B cell (primary cell): Measurements from ENCODE around the gene LITAF.

Source experiments
- EZH2 ChIP-seq: IDR thresholded peaks from 2 replicates; pipeline ENCODE4 v1.6.1; 2012; ENCODE audit warnings: borderline replicate concordance, low read depth, mild to moderate bottlenecking, moderate library complexity, low read length; ENCODE audit not compliant: insufficient read depth, poor library complexity, severe bottlenecking
- TF ChIP-seq, protein P1 (sequence below): fragments of 200-600 bp; IDR thresholded peaks from one replicate; pipeline ENCODE4 v1.8.0; 2022; ENCODE audit warnings: antibody characterized with exemption, mild to moderate bottlenecking

DNA sequence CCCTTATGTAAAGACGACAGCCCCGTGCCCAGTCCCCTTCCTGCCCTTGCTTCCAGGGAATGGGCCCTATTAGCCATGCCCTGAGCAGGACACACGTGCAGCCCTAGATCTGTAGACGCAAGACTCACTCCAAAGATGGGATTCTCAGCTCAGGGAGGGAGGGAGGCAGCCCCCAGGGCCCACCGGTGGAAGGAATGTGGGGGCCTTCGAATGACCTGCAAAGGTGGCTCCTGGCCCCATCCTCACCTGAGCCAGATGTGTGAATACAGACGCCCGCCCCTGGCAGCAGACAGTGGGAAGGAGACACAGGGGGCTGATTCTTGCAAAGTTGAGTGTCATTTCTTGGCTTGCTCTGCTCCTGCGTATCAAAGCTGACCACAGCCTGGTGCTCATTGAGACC, 47.8 kb downstream of the LITAF start:
- TF ChIP-seq, protein P1, sequence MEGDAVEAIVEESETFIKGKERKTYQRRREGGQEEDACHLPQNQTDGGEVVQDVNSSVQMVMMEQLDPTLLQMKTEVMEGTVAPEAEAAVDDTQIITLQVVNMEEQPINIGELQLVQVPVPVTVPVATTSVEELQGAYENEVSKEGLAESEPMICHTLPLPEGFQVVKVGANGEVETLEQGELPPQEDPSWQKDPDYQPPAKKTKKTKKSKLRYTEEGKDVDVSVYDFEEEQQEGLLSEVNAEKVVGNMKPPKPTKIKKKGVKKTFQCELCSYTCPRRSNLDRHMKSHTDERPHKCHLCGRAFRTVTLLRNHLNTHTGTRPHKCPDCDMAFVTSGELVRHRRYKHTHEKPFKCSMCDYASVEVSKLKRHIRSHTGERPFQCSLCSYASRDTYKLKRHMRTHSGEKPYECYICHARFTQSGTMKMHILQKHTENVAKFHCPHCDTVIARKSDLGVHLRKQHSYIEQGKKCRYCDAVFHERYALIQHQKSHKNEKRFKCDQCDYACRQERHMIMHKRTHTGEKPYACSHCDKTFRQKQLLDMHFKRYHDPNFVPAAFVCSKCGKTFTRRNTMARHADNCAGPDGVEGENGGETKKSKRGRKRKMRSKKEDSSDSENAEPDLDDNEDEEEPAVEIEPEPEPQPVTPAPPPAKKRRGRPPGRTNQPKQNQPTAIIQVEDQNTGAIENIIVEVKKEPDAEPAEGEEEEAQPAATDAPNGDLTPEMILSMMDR, result no peak
- TF ChIP-seq EZH2, result no peak
